ENCODE measurements around the gene BCAR1. TPM values are rescaled to one million over a fixed set of nuclear protein-coding genes. Genes with fewer than 3 reads are reported as not detected.

Gene BCAR1
- total RNA-seq: 10 to 100 TPM; 32.9 to 87.2 (median 61.7) TPM

GRCh38 chr16:75251280-75252048 is at the start of gene BCAR1:
Gene BCAR1 (minus strand): TSS chr16:75251624. CDS start chr16:75251482, 142 bp downstream.
- peak within 1 kb of the TSS; percentile 56 to 87 (median 78) for H3K4me3 ChIP-seq
- H3K36me3 ChIP-seq: no peaks in the 10 kb centered on the region
- peak; percentile 68 to 85 for ATAC-seq (ENCODE audit: low FRiP score in 2 of 2)
- TF ChIP-seq POLR2A (IDR thresholded peaks at IDR 0.05): peak in 3 of 4 donors; percentile 43 to 56 (median 46)
- peak in 1 of 6 experiments; percentile 36 for TF ChIP-seq CTCF (IDR thresholded peaks at IDR 0.05)
- peak in 1 of 2 donors; percentile 61 for TF ChIP-seq POLR2AphosphoS5 (IDR thresholded peaks at IDR 0.05)
- TF ChIP-seq EP300 (IDR thresholded peaks at IDR 0.05): no peak
- peaks cover 0 to 6% (median 0%) of the 10 kb centered on the region in 4 donors for H3K27me3 ChIP-seq
- WGBS, 2 donors: 0 to 3% methylated on average over 9 to 24 of the region's 84 CpGs
- H3K4me1 ChIP-seq: peaks cover 86 to 91% (median 89%) of the 10 kb centered on the region in 4 donors
- H3K27ac ChIP-seq: peak within 1 kb of the TSS; percentile 80 to 95 (median 93)
- H3K9me3 ChIP-seq: no peaks in the 10 kb centered on the region
- peak; percentile 89 to 97 for DNase-seq

DNA sequence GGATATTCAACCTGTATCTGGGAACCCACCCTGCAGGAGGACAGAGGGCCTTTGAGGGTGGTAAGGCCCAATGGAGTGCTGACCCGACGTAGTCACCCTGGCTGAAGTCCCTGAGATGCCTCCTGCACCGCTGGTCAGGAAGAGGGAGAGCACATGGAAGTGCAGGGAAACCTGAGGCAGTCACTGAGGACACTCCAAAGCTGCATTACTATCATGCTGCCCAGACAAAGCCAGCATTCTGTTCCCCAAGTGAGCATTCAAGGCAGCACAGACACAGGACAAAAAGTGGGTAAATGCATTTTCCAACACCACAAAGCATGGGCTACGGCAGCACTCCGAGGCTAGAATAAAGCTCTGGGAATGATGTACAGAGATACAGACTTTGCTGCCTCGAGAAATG is 46.8 kb upstream of the BCAR1 start:
- TF ChIP-seq CTCF (IDR thresholded peaks at IDR 0.05): no peak
- no peak for TF ChIP-seq POLR2A (IDR thresholded peaks at IDR 0.05)
- no peak for TF ChIP-seq EP300 (IDR thresholded peaks at IDR 0.05)
- TF ChIP-seq POLR2AphosphoS5 (IDR thresholded peaks at IDR 0.05): no peak

DNA sequence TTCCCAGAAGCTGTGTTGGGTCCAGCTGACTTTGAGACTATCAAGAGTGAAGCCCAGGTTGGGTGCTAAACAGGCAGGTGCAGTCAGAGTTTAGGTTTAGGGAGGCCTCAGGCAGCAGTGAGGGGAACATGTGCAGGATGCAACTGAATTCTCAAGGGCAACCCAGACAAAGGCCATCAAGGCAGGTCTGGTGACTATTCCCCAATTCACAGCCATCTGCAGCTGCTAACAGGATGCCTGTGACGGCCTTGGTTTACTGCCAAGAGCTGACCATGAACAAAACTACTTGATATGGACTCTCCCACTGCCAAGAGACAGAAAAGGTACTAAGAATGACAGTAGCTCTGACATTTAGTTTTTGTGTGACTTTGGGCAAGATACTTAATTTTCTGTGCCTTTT is 45.2 kb upstream of the BCAR1 start:
- peaks cover 0 to 7% (median 0%) of the 10 kb centered on the region in 4 donors for H3K4me1 ChIP-seq
- TF ChIP-seq CTCF (IDR thresholded peaks at IDR 0.05) (no peak), POLR2AphosphoS5 (IDR thresholded peaks at IDR 0.05) (no peak), POLR2A (IDR thresholded peaks at IDR 0.05) (no peak), EP300 (IDR thresholded peaks at IDR 0.05) (no peak)
- H3K4me3 ChIP-seq: no peak overlapping the region
- ATAC-seq (ENCODE audit: low FRiP score in 2 of 2) (no peak), DNase-seq (no peak)
- H3K36me3 ChIP-seq: peaks cover 4 to 56% (median 33%) of the 10 kb centered on the region in 4 donors
- 36 to 42% methylated on average over 1 of the region's 1 CpG for WGBS, 2 donors
- no peaks in the 10 kb centered on the region for H3K9me3 ChIP-seq
- H3K27me3 ChIP-seq: no peaks in the 10 kb centered on the region
- H3K27ac ChIP-seq: no peak overlapping the region

More for the DNA sequence above, 46.8 kb upstream of the BCAR1 start:
- H3K4me1 ChIP-seq: peaks cover 0 to 7% (median 0%) of the 10 kb centered on the region in 4 donors
- no peak for DNase-seq
- no peak overlapping the region for H3K27ac ChIP-seq
- no peaks in the 10 kb centered on the region for H3K9me3 ChIP-seq
- WGBS, 2 donors: 81 to 83% methylated on average over 6 of the region's 6 CpGs
- no peak for ATAC-seq (ENCODE audit: low FRiP score in 2 of 2)
- H3K27me3 ChIP-seq: no peaks in the 10 kb centered on the region
- peaks cover 0 to 51% (median 29%) of the 10 kb centered on the region in 4 donors for H3K36me3 ChIP-seq
- H3K4me3 ChIP-seq: no peak overlapping the region

DNA sequence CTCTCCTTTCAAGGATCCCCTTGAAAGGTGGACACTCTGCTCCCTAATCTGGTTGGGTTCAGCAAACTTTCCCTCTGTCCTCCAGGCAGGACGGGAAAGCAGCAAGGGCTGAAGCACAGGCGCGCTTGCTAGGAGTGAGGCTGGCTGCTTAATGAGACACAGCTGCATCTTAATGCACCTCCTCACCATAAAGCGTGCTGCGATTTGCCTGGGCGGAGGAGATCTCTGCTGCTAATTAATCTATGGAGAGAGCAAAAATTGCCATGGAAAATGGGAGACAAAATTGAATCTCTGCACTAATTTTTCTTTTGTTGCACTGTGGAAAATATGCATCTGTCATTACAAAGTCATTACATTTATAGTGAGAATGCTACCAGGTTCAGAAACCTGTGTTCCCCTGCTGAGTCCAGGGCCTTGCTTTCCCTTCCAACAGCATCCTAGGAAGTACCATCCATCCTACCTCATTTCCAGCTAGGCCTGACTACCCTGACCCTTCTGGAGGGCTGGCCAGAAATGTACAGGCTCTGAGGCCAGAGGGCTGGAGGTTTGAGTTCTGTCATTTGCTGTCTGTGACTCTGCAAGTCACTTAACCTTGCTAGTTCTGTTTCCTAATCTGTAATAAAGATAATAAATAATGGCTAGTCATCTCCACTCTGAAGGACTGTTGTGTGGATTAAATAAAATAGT is 43.5 kb upstream of the BCAR1 start:
- no peak overlapping the region for H3K4me3 ChIP-seq
- no peak for ATAC-seq (ENCODE audit: low FRiP score in 2 of 2)
- no peaks in the 10 kb centered on the region for H3K27me3 ChIP-seq
- no peaks in the 10 kb centered on the region for H3K9me3 ChIP-seq
- no peak for DNase-seq
- peaks cover 0 to 7% (median 0%) of the 10 kb centered on the region in 4 donors for H3K4me1 ChIP-seq
- H3K36me3 ChIP-seq: peaks cover 4 to 42% (median 27%) of the 10 kb centered on the region in 4 donors
- 95 to 99% methylated on average over 6 of the region's 6 CpGs for WGBS, 2 donors
- TF ChIP-seq CTCF (IDR thresholded peaks at IDR 0.05): no peak
- no peak for TF ChIP-seq EP300 (IDR thresholded peaks at IDR 0.05)
- TF ChIP-seq POLR2AphosphoS5 (IDR thresholded peaks at IDR 0.05): no peak
- TF ChIP-seq POLR2A (IDR thresholded peaks at IDR 0.05): no peak
- H3K27ac ChIP-seq: no peak overlapping the region
